ENCODE measurements around the gene NFASC. TPM values are rescaled to one million over a fixed set of nuclear protein-coding genes. Genes with fewer than 3 reads are reported as not detected.
A peak's percentile ranks its signal among the peaks of the same experiment; 100 is the strongest.

The NFASC gene
- total RNA-seq, 1 donor = 36.9 TPM

DNA sequence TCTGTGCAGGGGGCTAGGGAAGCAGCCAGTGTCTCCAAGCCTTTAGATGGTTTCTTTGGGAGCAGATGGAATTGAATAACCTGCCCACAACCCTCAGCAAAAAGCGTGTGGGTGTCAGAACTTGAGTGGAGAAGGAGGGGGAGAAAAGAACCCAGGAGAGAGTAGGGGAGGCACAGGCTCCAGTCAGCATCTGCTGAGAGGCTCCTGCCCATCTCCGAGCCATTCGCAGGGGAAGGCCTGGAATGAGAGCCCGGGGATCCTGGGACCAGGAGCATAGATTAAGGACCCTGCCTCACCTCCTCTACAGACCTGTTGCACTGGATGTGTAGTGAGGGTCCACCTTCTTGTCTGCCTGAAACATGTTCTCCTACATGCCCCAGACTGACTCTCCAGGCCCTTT is 197.3 kb downstream of the NFASC start:
- Histone ChIP-seq H3K27ac (ENCODE audit: low read depth, low read length) (no peak overlapping the region), H3K36me3 (ENCODE audit: insufficient read depth, low read length) (no peaks in the 10 kb centered on the region), H2AFZ (ENCODE audit: low read length) (no peak overlapping the region), H3K4me2 (ENCODE audit: insufficient read depth, low read length) (no peak overlapping the region), H3K27me3 (ENCODE audit: insufficient read depth, low read length) (peaks cover 5% of the 10 kb centered on the region), H4K20me1 (ENCODE audit: insufficient read depth, low read length) (no peaks in the 10 kb centered on the region), H3K9me3 (ENCODE audit: low read depth, low read length) (no peaks in the 10 kb centered on the region), H3K4me3 (ENCODE audit: insufficient read depth, low read length) (no peak overlapping the region), H3K79me2 (ENCODE audit: insufficient read depth, low read length) (no peaks in the 10 kb centered on the region), H3K4me1 (ENCODE audit: insufficient read depth, low read length) (no peaks in the 10 kb centered on the region)
- TF ChIP-seq, protein P1, sequence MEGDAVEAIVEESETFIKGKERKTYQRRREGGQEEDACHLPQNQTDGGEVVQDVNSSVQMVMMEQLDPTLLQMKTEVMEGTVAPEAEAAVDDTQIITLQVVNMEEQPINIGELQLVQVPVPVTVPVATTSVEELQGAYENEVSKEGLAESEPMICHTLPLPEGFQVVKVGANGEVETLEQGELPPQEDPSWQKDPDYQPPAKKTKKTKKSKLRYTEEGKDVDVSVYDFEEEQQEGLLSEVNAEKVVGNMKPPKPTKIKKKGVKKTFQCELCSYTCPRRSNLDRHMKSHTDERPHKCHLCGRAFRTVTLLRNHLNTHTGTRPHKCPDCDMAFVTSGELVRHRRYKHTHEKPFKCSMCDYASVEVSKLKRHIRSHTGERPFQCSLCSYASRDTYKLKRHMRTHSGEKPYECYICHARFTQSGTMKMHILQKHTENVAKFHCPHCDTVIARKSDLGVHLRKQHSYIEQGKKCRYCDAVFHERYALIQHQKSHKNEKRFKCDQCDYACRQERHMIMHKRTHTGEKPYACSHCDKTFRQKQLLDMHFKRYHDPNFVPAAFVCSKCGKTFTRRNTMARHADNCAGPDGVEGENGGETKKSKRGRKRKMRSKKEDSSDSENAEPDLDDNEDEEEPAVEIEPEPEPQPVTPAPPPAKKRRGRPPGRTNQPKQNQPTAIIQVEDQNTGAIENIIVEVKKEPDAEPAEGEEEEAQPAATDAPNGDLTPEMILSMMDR (IDR thresholded peaks at IDR 0.05; ENCODE audit: extremely low read depth, low read depth, low read length) = no peak
- peak; percentile 62 for DNase-seq (ENCODE audit: insufficient read length, low spot score, missing footprints)

DNA sequence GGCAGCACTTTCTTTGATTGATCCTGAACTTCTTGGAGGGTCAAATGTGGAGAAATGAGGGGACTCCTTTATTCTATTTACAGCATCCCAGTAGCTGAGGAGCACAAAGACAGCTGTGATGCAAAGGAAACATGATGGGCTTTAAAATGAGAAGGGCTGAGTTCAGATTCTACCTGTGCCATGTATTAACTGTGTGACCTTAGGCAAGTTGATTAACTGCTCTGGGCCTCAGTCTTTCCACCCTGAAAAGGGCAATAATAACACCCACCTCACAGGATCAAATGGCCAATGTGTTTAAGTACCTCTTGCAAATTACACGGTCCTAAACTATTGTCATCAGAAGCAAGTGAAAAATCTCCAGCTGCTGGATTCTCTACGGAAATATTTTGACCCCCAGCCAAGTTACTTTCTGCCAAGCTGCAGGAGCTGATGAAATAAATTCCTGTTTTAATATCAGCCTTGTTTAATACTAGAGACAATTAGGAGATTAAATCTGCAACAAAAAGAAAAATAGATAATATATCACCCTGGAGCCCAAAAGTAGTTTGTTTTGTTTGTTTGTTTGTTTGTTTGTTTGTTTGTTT is 197.9 kb downstream of the NFASC start:
- no peak overlapping the region for H3K4me3 ChIP-seq (ENCODE audit: insufficient read depth, low read length)
- H3K36me3 ChIP-seq (ENCODE audit: insufficient read depth, low read length) = no peaks in the 10 kb centered on the region
- peaks cover 1% of the 10 kb centered on the region for H3K27me3 ChIP-seq (ENCODE audit: insufficient read depth, low read length)
- DNase-seq (ENCODE audit: insufficient read length, low spot score, missing footprints) = peak; percentile 45
- H2AFZ ChIP-seq (ENCODE audit: low read length) = no peak overlapping the region
- no peak overlapping the region for H3K27ac ChIP-seq (ENCODE audit: low read depth, low read length)
- no peaks in the 10 kb centered on the region for H3K9me3 ChIP-seq (ENCODE audit: low read depth, low read length)
- TF ChIP-seq, protein P1 (IDR thresholded peaks at IDR 0.05; ENCODE audit: extremely low read depth, low read depth, low read length) = no peak
- H4K20me1 ChIP-seq (ENCODE audit: insufficient read depth, low read length) = no peaks in the 10 kb centered on the region
- H3K4me2 ChIP-seq (ENCODE audit: insufficient read depth, low read length) = no peak overlapping the region
- no peaks in the 10 kb centered on the region for H3K4me1 ChIP-seq (ENCODE audit: insufficient read depth, low read length)
- H3K79me2 ChIP-seq (ENCODE audit: insufficient read depth, low read length) = no peaks in the 10 kb centered on the region

DNA sequence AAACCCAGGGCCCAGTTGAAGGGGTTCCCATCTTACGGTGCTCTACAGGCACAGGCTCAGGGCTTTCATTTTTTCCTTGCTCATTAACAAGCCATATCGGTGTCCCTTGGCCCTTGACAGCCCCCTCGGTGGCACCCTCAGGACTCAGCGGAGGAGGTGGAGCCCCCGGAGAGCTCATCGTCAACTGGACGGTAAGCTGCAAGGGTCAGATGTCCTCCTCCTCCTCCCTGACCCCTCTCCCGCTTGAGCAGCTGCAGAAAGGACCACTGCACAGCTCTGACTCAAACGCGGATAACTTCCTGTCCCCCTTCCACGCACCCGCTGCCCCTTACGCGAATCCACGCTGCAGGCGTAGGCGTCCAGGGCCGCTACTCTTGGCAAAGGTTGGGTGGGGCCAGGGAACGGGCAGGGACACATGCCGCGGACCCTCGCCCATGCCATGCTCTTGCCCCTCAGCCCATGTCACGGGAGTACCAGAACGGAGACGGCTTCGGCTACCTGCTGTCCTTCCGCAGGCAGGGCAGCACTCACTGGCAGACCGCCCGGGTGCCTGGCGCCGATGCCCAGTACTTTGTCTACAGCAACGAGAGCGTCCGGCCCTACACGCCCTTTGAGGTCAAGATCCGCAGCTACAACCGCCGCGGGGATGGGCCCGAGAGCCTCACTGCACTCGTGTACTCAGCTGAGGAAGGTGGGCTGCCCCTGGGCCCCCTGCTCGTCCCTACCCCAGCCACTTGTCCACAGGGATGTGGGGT is 198.9 kb downstream of the NFASC start:
- no peaks in the 10 kb centered on the region for H3K9me3 ChIP-seq (ENCODE audit: low read depth, low read length)
- no peaks in the 10 kb centered on the region for H3K27me3 ChIP-seq (ENCODE audit: insufficient read depth, low read length)
- H3K27ac ChIP-seq (ENCODE audit: low read depth, low read length) = no peak overlapping the region
- H4K20me1 ChIP-seq (ENCODE audit: insufficient read depth, low read length) = no peaks in the 10 kb centered on the region
- no peak overlapping the region for H2AFZ ChIP-seq (ENCODE audit: low read length)
- no peak overlapping the region for H3K4me3 ChIP-seq (ENCODE audit: insufficient read depth, low read length)
- no peaks in the 10 kb centered on the region for H3K36me3 ChIP-seq (ENCODE audit: insufficient read depth, low read length)
- DNase-seq (ENCODE audit: insufficient read length, low spot score, missing footprints) = peak; percentile 35
- H3K4me2 ChIP-seq (ENCODE audit: insufficient read depth, low read length) = no peak overlapping the region
- H3K4me1 ChIP-seq (ENCODE audit: insufficient read depth, low read length) = no peaks in the 10 kb centered on the region
- no peaks in the 10 kb centered on the region for H3K79me2 ChIP-seq (ENCODE audit: insufficient read depth, low read length)
- TF ChIP-seq, protein P1 (IDR thresholded peaks at IDR 0.05; ENCODE audit: extremely low read depth, low read depth, low read length) = no peak

DNA sequence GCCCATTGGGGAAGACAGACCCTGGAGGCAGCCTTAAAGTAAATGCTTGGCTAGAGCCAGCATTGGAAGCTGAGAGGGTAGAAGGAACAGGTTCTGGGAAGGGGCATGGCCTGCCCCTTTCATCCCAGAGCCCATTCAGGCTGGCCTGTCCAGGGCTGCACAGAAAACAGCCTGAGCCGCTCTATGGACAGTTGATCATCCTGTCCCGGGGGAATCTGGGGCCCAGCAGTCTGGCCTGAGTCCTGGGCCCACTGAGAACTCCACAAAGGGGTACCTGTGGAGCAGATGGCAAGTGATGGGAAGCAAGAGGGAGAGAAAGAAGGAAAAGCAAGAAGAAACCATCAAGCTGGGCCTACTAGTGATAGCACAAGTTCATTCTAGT is 200.4 kb downstream of the NFASC start:
- Histone ChIP-seq H3K9me3 (ENCODE audit: low read depth, low read length) (no peaks in the 10 kb centered on the region), H3K27me3 (ENCODE audit: insufficient read depth, low read length) (no peaks in the 10 kb centered on the region), H3K4me3 (ENCODE audit: insufficient read depth, low read length) (no peak overlapping the region), H4K20me1 (ENCODE audit: insufficient read depth, low read length) (no peaks in the 10 kb centered on the region), H3K79me2 (ENCODE audit: insufficient read depth, low read length) (no peaks in the 10 kb centered on the region), H3K4me1 (ENCODE audit: insufficient read depth, low read length) (no peaks in the 10 kb centered on the region), H3K4me2 (ENCODE audit: insufficient read depth, low read length) (no peak overlapping the region), H3K27ac (ENCODE audit: low read depth, low read length) (no peak overlapping the region), H3K36me3 (ENCODE audit: insufficient read depth, low read length) (no peaks in the 10 kb centered on the region), H2AFZ (ENCODE audit: low read length) (no peak overlapping the region)
- TF ChIP-seq, protein P1 (IDR thresholded peaks at IDR 0.05; ENCODE audit: extremely low read depth, low read depth, low read length) = no peak
- DNase-seq (ENCODE audit: insufficient read length, low spot score, missing footprints) = peak; percentile 60

Measured in osteoblast (primary cell).